Esophagus (tissue), 2 donors: Measurements from ENCODE around the gene TEX53. TPM values are rescaled to one million over a fixed set of nuclear protein-coding genes. Genes with fewer than 3 reads are reported as not detected.

Experiments used
- H3K27ac ChIP-seq, 2 donors: one replicate each; pipeline ENCODE4 v1.5.1; 2013; ENCODE audit warnings: low read depth in 2 of 2, mild to moderate bottlenecking in 2 of 2, inconsistent platforms in 1 of 2, low read length in 1 of 2, moderate library complexity in 1 of 2
- H3K27me3 ChIP-seq, 2 donors: one replicate each; pipeline ENCODE4 v1.6.1; 2013; ENCODE audit warnings: low read length in 2 of 2, control low read depth in 1 of 2, mild to moderate bottlenecking in 1 of 2; ENCODE audit not compliant: insufficient read depth in 2 of 2, control insufficient read depth in 1 of 2
- H3K36me3 ChIP-seq, 2 donors: one replicate each; pipeline ENCODE4 v1.6.1; 2013; ENCODE audit warnings: low read length in 1 of 2; ENCODE audit not compliant: control insufficient read depth in 2 of 2, insufficient read depth in 2 of 2
- H3K4me1 ChIP-seq, 2 donors: one replicate each; pipeline ENCODE4 v1.6.1; 2013; ENCODE audit warnings: low read length in 1 of 2; ENCODE audit not compliant: control insufficient read depth in 2 of 2, insufficient read depth in 2 of 2
- H3K4me3 ChIP-seq, 2 donors: one replicate each; pipeline ENCODE4 v1.5.1; 2013; ENCODE audit warnings: low read length in 2 of 2, mild to moderate bottlenecking in 2 of 2, low read depth in 1 of 2, moderate library complexity in 1 of 2
- H3K9me3 ChIP-seq, 2 donors: one replicate each; pipeline ENCODE4 v1.6.1; 2013; ENCODE audit warnings: mild to moderate bottlenecking in 2 of 2, low read depth in 1 of 2, low read length in 1 of 2, moderate library complexity in 1 of 2; ENCODE audit not compliant: control insufficient read depth in 2 of 2, insufficient read depth in 1 of 2
- WGBS, 2 donors: extraction: QIAGEN DNeasy Blood & Tissue Kit; methylation state at CpG; one replicate each; pipeline ENCODE4 v1.1.7; 2013; 5-methylcytosine and 5-hydroxymethylcytosine counted together
- polyA plus RNA-seq, 2 donors: library from polyadenylated mRNA; stranded (reverse); fragments of 200-250 nt; gene quantifications; one replicate each; pipeline ENCODE4 v1.2.3, GENCODE V29; 2013
- donor health status: healthy with polysubstance abuse.
- donor health status: Bipolar disorder and iron deficiency.

Gene TEX53
- polyA plus RNA-seq, 2 donors: not detected

DNA sequence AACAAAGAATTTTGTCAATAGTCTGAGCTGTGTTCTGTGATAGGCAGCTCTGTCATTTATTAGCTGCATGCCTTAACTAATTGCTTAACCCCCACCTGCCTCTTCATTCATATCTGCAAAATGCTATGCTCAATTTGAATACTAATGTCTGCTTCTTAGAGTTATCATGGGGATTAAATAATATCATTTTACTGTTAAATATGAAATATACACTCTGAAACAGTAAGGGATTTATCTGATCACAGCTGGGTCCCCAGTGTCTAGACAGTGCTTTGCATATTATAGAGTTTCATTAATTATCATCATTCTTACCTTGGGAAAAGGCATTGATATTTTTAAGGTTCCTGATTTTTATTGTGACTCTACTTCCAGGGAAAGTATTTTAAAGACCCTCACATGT lies 12.4 kb upstream of the TEX53 start:
- Histone ChIP-seq H3K4me1 (no peaks in the 10 kb centered on the region), H3K27me3 (no peaks in the 10 kb centered on the region), H3K27ac (no peak overlapping the region), H3K9me3 (no peaks in the 10 kb centered on the region), H3K36me3 (no peaks in the 10 kb centered on the region), H3K4me3 (no peak overlapping the region)

DNA sequence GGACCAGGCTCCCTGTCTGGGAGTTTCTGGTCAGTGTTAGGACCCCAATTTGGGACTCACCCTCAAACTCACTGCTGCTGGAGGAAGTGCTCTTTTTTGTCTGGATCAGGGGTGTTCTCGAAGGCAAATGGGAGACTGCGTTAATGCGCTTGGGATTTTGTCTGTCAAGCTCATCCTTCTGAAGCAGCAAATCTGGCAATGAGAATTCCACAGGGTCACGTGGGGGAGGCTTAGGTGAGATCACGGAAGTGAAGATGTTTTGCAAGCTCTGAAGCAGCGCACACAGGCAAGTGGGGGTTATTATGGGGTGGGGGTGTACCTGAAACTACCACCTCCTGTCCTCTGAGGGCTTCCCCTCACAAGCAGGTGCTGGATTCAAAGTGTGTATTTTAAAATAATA lies 10.5 kb upstream of the TEX53 start:
- WGBS, 2 donors: 76 to 78% methylated on average over 6 of the region's 6 CpGs
- Histone ChIP-seq H3K4me3 (no peak overlapping the region), H3K9me3 (no peaks in the 10 kb centered on the region)

DNA sequence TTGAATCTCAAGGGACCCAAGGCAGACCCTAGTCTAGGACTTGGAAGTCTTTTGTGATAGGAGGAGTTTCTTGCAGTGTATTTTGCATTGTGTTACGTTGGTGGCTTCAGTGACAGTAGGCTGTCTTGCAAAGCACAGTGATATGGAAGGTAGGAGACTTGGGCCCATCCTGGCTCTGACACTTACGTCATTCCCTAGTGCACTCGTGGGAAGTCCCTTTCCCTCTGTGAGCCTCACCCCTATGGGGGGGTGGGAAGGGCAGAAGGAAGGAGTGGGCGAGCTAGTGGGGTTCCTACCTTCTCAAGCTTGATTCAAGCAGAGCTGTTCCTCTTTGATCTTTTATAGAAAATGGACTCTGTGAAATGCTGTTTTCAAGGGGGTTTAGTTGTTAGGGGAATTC lies 9.2 kb upstream of the TEX53 start:
- H3K36me3 ChIP-seq: no peaks in the 10 kb centered on the region
- H3K9me3 ChIP-seq: no peaks in the 10 kb centered on the region
- H3K4me1 ChIP-seq: no peaks in the 10 kb centered on the region
- no peak overlapping the region for H3K27ac ChIP-seq
- no peaks in the 10 kb centered on the region for H3K27me3 ChIP-seq
- H3K4me3 ChIP-seq: no peak overlapping the region
- 63 to 64% methylated on average over 4 of the region's 4 CpGs for WGBS, 2 donors

More for the DNA sequence above, 10.5 kb upstream of the TEX53 start:
- Histone ChIP-seq H3K4me1 (no peaks in the 10 kb centered on the region), H3K27me3 (no peaks in the 10 kb centered on the region), H3K27ac (no peak overlapping the region), H3K36me3 (no peaks in the 10 kb centered on the region)

DNA sequence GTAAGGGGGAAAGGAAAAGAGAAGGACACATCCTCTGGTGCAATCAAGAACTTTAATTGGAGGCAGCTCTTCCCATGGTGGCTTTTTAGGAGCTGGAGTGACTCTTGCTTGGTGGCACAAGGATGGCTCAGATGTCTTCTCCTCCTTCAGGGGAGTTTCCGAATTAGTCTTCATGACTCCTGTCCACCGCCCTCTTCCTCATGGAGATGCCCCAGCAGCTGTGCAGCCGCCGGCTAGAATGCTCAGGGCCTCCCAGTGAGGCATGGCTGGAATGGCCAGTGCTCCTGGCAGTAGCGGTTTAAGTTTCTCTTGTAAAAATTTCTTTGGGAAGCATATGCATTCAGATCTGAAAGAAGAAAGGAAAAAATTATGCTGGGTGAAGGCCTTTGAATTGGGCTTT lies 8.8 kb upstream of the TEX53 start:
- Histone ChIP-seq H3K36me3 (no peaks in the 10 kb centered on the region), H3K4me1 (no peaks in the 10 kb centered on the region), H3K4me3 (no peak overlapping the region), H3K9me3 (no peaks in the 10 kb centered on the region), H3K27me3 (no peaks in the 10 kb centered on the region), H3K27ac (no peak overlapping the region)
- 95 to 97% methylated on average over 5 of the region's 5 CpGs for WGBS, 2 donors

DNA sequence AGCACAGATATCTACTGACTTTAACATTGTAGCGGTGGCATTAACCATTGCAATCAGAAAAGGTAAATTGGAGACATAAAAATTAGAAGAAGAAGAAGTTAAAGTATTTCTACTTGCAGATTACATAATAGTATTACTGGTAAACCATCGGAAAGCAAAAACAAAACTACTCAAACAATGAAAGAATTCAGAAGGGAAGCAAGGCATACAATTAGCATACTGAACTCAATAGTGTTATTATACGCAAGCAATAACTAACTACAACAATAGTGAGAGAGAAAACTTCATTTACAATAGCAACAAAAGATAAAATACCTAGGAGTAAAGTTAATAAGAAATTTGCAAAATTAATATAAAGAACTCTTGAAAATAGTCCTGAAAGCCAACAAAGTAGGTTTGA lies 6.6 kb upstream of the TEX53 start:
- no peaks in the 10 kb centered on the region for H3K36me3 ChIP-seq
- 69 to 82% methylated on average over 3 of the region's 3 CpGs for whole genome bisulfite sequencing, 2 donors
- H3K9me3 ChIP-seq: no peaks in the 10 kb centered on the region
- peaks cover 0 to 4% of the 10 kb centered on the region in 2 donors for H3K4me1 ChIP-seq
- H3K27ac ChIP-seq: no peak overlapping the region
- H3K27me3 ChIP-seq: no peaks in the 10 kb centered on the region
- H3K4me3 ChIP-seq: no peak overlapping the region

DNA sequence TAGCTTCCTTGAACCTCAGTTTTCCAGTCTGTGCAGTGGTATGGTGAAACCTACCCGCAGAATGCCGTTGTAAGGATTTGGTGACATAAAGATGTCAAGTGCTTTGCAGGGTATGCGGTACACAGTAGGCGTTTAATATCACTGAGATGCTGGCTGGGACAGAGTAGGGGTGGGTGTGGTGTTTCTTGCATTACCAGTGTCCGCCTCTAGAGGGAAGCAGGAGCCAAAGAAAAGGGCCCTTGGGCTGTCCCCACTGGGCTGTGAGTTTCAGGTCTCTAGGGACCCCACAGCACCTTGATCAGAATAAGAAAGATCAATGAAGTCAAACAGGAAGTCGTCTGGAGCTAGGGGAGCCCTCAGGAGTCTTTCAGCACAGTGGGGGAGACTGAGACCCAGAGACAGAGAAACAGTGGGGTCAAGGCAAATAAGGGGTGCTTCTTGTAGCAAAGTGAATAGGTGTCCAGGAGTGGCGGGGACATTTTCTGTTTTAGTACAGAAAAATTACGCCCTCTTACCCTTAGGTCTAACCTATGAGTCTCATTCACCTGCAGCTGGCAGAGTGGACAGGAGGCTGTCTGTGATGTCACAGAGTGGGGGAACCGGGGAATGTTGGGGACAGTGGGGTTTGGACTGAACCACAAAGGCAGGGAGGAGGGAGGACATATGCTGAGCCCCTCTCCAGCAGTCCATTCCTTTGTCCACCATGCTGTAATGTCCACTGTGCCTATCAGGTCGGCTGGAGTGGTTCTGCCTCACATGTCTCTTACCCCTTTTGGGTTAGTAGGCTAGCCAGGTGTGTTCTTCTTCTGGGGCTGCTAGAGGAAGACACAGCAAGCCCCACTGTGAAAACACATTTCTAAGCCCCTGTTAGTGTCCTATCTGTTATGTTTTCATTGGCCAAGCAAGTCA lies 4.7 kb upstream of the TEX53 start:
- H3K9me3 ChIP-seq: no peaks in the 10 kb centered on the region
- no peak overlapping the region for H3K4me3 ChIP-seq
- peaks cover 0 to 4% of the 10 kb centered on the region in 2 donors for H3K4me1 ChIP-seq
- no peaks in the 10 kb centered on the region for H3K27me3 ChIP-seq
- no peak overlapping the region for H3K27ac ChIP-seq
- 35% methylated on average over 10 of the region's 10 CpGs for WGBS, 2 donors
- H3K36me3 ChIP-seq: no peaks in the 10 kb centered on the region

DNA sequence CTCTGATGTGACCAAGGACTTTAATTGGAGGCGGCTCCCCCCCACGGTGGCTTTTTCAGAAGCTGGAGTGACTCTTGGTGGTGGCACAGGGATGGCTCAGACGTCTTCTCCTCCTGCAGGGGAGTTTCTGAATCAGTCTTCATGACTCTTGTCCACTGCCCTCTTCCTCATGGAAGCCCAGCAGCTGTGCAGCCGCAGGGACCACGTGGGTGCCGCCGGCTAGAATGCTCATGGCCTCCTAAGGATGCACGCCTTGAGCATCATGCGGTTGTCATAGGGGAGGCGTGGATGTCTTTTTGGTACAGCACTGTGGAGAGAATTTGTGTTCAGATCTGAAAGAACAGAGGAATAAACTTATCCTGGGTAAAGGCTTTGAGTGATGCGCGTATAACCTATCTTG lies 1.3 kb downstream of the TEX53 start:
- Histone ChIP-seq H3K27ac (no peak overlapping the region), H3K9me3 (no peaks in the 10 kb centered on the region), H3K4me1 (peaks cover 0 to 4% of the 10 kb centered on the region in 2 donors), H3K27me3 (no peaks in the 10 kb centered on the region), H3K36me3 (no peaks in the 10 kb centered on the region), H3K4me3 (no peak overlapping the region)
- 84 to 88% methylated on average over 12 of the region's 12 CpGs for WGBS, 2 donors

DNA sequence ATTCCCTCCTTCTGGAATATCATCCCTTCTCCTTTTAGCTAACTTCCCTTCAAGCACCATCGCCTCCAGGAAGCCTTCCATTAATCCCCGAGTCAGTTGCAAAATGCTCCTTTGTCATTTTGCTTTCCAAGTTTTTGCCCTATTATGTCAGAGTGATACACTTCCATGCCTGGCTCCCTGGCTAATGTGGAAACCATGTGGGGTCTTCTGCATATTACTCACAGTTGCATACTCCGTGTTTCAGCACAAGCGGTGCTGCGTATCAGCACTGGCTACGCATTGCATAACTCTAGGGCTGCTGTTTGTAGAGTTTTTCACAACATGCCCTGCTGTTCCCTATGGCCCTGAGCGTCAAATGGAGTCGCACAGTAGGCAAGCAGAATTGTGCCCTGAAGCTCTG lies 1.9 kb downstream of the TEX53 start:
- no peaks in the 10 kb centered on the region for H3K9me3 ChIP-seq
- H3K27me3 ChIP-seq: no peaks in the 10 kb centered on the region
- WGBS, 2 donors: 86 to 87% methylated on average over 8 of the region's 8 CpGs
- peaks cover 0 to 4% of the 10 kb centered on the region in 2 donors for H3K4me1 ChIP-seq
- no peak overlapping the region for H3K4me3 ChIP-seq
- no peak overlapping the region for H3K27ac ChIP-seq
- no peaks in the 10 kb centered on the region for H3K36me3 ChIP-seq

DNA sequence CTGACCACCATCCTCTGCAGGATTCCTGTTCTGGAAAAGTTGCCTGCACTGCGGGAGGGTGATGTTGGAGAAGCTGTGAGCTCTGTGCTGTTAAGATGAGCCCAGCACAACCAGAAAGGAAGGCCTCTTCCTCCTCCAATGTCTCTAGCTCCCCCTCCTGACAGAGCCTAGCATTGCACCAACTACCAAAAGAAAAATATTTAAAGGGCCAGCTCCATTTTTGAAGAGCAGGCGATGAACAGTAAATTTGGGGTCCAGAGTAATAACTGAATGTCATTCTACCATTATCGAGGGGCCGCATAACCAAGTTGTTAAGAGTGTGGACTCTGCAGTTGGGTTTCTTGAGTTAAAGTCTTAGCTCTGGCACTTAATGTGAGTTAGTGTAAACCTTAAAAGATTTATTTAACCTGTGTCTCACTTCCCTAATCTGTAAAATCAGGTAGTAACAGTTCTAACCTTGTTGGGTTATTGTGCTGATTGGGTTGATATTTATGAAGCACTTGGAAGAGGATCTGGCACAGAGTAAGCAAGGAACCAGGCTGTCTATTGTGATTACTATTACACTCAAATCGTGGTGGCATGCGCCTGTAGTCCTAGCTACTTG lies 3.9 kb downstream of the TEX53 start:
- no peaks in the 10 kb centered on the region for H3K9me3 ChIP-seq
- no peak overlapping the region for H3K4me3 ChIP-seq
- WGBS, 2 donors: 35 to 38% methylated on average over 6 of the region's 6 CpGs
- no peak overlapping the region for H3K27ac ChIP-seq
- no peaks in the 10 kb centered on the region for H3K27me3 ChIP-seq
- H3K4me1 ChIP-seq: no peaks in the 10 kb centered on the region
- H3K36me3 ChIP-seq: no peaks in the 10 kb centered on the region
